GM21528 (cell line): Measurements from ENCODE around the gene ASCL3.
"Not testable (repeated sequence)": the region's sequence is repeated elsewhere in the genome, so short reads cannot be mapped to it uniquely, and the experiment has no call there.

Source experiments
- ATAC-seq: cut with Tn5 transposase; IDR thresholded peaks from one replicate; pipeline ENCODE4 v1.9.1; 2021; ENCODE audit warnings: mild to moderate bottlenecking, moderate library complexity; ENCODE audit not compliant: unreplicated experiment, low FRiP score

The ASCL3 gene

GRCh38 chr11:8948886-8949285 lies 6.1 kb upstream of the ASCL3 start:
- ATAC-seq: no peak

GRCh38 chr11:8947230-8947943 lies 4.6 kb upstream of the ASCL3 start:
- no peak for ATAC-seq

GRCh38 chr11:8941341-8942103 lies 1.3 kb downstream of the ASCL3 start:
- no peak for ATAC-seq

GRCh38 chr11:8937659-8938058 lies 5.2 kb downstream of the ASCL3 start:
- ATAC-seq: no peak

- no peak for ATAC-seq
These were observed 5.7 kb downstream of the ASCL3 start for GRCh38 chr11:8937159-8937558.

- ATAC-seq: not testable (repeated sequence)
These were observed 7.0 kb downstream of the ASCL3 start for GRCh38 chr11:8935789-8936188.

GRCh38 chr11:8934742-8935488 lies 7.9 kb downstream of the ASCL3 start:
- no peak for ATAC-seq

- no peak for ATAC-seq
These were observed 8.9 kb downstream of the ASCL3 start for GRCh38 chr11:8933931-8934330.

- ATAC-seq: no peak
These were observed 10.1 kb downstream of the ASCL3 start, which contains the start of gene C11orf16 for GRCh38 chr11:8932564-8933180. TSS of gene C11orf16 (minus strand) at chr11:8932947. CDS start at chr11:8932308, 639 bp downstream.

- no peak for ATAC-seq
These were observed 12.2 kb downstream of the ASCL3 start for GRCh38 chr11:8930456-8931175.

GRCh38 chr11:8928981-8929615 lies 13.7 kb downstream of the ASCL3 start:
- ATAC-seq: no peak

- ATAC-seq: no peak
These were observed 14.6 kb downstream of the ASCL3 start for GRCh38 chr11:8928205-8928604.

GRCh38 chr11:8927233-8927632 lies 15.6 kb downstream of the ASCL3 start:
- ATAC-seq: no peak

- ATAC-seq: no peak
These were observed 16.6 kb downstream of the ASCL3 start for GRCh38 chr11:8926236-8926635.

GRCh38 chr11:8925711-8926110 lies 17.1 kb downstream of the ASCL3 start:
- no peak for ATAC-seq

GRCh38 chr11:8922691-8923090 lies 20.1 kb downstream of the ASCL3 start:
- no peak for ATAC-seq

- no peak for ATAC-seq
These were observed 25.5 kb downstream of the ASCL3 start for GRCh38 chr11:8917157-8917825.

- no peak for ATAC-seq
These were observed 28.2 kb downstream of the ASCL3 start for GRCh38 chr11:8914661-8915018.

- ATAC-seq: no peak
These were observed 28.7 kb downstream of the ASCL3 start for GRCh38 chr11:8913961-8914660.
